GM19455 (cell line): ENCODE results near the gene SPOP.

Source experiments
- ATAC-seq: cut with Tn5 transposase; IDR thresholded peaks from one replicate; pipeline ENCODE4 v1.9.1; 2021; ENCODE audit not compliant: unreplicated experiment

SPOP gene

DNA sequence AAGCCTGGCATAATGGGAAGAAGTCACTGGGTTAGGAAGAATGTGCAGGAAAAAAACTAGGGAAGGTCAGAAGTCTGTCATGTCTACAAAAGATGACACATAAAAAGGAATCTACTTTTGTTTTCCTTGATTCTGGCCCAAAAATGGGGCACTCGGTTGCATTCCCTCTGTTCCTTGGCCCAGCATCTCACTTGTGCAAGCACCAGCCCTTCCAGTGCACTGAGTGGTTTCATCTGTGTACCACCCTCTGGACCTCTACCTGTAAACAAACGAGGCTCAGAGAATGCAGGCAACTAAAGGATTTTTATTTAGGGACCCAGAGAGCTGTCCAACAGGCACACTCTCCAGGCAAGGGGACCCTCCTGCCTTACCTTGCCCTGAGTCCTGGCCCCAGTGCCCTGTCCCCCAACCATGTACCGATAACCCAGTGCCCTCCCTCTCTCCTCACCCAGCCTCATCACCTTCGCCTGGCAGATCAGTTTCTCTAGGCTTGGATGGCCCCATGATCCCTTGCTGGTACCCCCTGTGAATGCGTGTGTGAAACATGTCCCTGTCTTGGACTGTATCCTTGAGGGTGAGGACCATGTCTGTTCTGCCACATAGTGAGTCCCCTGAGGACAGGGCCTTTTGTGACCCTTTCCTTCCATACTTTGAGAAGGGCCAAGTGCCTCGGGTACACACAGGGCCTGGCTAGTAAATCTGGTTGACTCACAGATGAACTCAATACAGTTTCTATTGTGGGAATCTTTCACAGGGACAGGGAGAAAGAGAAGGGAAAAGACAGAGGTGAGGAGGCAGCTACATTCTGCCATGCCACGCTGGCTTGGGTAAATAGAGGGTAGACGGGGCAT is 88.9 kb downstream of the SPOP start:
- no peak for ATAC-seq

DNA sequence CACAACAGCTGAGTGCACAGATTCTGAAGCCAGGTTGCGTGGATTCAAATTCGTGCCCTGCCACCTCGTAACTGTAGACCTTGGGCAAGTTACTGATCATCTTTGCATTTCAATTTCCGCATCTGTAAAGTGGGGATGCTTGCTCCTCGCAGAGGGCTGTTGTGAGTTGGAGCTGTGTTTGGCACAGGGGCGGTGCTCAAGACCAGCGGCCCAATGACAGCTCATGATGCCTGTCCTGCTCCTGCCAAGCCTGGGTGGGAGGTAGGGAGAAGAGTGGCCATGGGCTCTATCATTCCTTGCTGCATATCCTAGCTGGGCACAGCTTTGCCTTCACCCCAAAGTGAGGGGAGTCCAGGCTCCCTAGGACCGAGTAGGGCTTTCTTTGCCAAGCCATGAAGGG is 89.6 kb downstream of the SPOP start:
- no peak for ATAC-seq

DNA sequence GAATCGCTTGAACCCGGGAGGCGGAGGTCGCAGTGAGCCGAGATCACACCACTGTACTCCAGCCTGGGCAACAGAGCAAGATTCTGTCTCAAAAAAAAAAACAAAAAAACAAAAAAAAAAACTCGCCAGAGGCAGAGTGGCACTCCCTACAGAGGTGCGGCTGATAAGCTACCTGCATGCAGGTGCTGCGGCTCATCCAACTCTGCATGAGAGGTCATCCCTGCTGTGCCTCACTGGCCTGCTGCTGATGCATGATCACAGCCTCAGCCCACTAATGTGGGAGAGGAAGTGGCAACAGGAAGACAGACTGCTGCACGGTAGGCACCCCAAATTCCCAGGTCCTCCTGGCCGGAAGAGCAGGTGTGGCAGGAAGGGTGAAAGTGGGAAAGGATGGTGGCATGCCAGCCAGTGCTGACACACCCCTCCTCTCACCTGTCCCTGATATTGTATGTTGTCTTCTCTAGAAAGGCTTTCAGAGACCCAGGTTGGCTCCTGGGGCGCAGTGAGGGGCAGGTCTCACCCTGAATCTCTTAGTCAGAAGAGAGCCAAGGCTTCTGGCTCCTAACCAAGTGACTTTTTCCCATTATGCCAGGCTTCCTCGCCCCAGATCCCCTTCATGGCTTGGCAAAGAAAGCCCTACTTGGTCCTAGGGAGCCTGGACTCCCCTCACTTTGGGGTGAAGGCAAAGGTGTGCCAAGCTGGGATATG is 90.4 kb downstream of the SPOP start:
- no peak for ATAC-seq

DNA sequence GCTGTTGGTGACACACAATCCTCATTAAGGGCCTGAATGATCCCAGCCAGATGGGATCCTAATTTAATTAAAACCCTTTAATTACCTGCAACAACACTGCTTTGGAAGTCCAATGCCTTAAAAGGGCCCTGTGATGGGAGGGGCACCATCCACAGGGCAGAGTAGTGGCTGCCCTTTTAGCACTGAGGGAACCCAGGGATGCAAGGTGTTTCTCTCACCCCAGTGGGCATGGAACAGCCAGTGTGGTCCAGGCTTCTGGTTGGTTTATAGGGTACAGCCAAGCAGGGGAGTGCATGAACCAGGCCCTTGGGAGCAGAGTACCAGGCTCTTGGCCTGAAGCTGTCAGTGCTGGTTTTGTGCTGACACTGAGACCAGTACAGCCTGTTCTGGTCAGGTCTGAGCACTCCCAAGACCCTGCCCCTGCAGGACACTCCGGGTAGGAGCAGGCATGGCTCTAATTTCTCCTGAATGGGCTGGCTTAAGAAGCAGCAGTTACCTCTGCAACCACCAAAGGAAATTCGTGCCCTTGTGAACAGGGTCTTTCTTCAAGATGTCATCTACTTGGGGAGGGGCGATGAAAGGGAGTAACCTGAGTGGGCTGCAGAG is 92.4 kb downstream of the SPOP start:
- no peak for ATAC-seq

DNA sequence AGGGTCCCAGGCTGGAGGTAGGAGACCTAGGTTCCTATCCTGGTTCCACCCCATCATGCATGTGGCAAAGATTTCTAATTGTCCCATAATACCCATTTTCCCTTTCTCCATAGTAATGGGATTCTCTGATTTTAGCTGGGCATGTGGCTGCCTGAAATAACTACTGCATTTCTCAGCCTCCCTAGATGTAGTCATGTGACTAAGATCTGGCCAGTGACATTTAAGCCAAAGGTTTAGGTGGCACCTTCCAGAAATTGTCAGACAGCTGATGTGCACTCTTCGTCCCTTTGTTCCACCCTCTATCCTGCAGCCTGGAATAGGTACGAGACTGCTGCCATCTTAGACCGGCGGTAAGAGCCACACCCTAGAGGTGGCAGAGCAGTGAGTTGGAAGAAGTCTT is 94.0 kb downstream of the SPOP start:
- ATAC-seq = no peak

DNA sequence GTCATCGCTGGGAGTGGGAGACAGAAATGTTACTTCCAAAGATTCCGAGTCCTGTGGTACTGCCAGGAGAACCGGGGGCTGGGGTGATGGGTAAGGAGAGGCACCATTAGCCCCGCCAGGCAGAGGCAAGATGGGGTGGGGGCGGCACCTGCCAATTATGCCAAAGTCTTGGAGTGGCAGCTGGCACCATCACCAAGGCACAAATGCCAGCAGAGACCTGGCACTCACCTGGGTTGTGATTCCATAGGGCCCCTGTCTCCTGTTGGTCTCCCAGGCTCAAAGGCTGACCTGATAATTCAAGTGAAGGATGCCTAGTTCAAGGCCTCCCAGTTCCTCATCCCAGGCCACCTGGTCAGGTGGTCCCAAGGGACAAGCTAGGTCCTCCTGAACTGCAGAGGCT is 94.7 kb downstream of the SPOP start:
- no peak for ATAC-seq

DNA sequence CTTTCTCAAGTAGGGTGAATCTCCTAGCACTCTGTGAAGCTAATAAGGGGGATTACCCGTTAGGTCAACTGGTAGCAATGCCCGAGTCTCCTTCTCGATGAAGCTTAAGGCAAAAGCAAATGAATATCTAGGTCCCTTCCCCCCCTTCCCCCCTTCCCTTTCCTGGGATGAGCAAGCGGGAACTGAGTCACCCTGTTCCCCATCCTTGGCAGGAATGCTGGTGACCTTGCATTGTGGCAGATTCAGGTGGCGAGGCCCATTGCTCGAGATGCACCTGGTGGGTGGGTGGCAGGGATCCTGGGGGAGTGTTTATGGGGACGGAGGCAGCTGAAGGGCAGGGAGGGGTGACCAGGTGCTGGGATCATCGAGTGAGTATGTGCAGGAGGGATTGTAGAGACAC is 95.1 kb downstream of the SPOP start:
- ATAC-seq = no peak

DNA sequence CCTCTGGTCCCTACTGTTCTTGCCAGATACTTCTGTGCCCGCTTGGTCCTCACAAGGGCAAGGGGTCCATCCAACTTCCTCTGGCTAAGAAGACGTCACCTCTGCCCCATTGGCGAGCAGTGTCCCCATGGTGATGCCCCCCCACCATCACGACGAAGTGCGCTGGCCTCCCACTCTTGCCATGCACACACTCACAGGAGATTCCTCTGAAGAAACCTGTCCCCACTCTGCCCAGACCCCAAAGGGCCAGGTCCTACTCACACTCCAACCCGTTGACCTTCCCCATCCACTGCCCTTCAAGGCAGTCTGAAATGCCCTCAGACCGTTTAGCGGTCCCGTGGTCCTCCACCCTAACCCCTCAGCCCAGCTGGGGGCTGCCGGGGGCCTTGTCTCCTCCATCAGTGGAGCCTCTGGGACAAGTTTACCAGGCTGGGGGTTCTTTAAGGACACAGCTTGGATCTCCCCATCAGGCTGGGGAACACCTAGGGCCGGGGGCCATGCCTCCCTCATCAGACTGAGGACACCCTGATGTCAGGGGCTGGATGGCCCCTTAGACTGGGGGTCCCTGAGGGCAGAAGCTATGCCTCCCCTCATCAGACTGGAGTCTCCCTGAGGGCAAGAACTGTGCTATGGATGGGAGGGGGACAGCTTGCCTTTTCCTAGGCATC is 95.7 kb downstream of the SPOP start:
- ATAC-seq = no peak

DNA sequence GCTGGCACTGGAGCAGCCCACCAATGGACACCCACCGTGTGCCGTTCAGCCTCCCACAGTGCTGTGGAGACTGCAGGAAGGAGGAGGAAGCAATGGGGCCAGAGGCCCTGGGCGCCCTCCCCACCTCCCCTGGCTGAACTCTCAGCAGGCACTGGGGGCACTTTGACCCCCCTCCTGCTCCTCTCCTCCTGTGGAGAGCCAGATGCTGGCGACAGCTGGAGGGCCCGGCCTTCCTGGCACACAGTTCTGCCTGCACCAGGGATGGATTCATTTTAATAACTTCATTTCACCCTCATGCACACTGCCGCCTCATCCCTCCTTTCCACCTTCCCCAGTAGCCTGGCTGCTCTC is 96.3 kb downstream of the SPOP start:
- ATAC-seq = no peak

DNA sequence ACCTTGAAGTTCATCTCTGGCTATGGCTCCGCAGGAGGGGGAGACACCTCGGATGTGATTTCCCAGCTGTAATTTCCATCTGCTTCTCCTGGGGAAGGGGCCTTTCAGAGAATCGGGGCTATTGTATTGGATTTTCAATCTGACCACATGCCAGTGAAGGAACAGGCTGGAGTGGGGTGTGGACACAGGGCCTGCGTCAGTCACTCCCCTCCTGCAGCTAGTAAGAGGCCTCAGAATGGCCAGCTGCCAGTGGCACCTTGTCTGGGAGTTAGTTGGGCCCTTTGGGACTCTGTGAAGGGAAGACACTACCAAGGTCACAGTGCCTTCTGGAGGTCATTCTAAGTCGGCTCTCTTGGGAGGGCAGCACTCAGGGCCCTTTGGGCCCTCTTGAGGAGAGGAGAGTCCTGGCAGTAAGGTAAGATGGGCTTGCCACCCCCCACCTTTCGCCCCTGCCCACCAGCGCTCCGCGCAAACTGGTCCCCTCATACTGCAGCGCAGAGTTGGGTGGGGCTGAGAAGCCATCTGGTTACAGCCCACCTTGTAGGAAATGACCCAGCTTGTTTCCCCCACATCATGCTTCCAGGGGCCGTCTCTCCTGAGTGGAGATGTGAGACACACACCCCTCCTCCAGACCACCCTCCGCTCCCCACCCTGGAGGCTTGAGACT is 96.8 kb downstream of the SPOP start:
- no peak for ATAC-seq

DNA sequence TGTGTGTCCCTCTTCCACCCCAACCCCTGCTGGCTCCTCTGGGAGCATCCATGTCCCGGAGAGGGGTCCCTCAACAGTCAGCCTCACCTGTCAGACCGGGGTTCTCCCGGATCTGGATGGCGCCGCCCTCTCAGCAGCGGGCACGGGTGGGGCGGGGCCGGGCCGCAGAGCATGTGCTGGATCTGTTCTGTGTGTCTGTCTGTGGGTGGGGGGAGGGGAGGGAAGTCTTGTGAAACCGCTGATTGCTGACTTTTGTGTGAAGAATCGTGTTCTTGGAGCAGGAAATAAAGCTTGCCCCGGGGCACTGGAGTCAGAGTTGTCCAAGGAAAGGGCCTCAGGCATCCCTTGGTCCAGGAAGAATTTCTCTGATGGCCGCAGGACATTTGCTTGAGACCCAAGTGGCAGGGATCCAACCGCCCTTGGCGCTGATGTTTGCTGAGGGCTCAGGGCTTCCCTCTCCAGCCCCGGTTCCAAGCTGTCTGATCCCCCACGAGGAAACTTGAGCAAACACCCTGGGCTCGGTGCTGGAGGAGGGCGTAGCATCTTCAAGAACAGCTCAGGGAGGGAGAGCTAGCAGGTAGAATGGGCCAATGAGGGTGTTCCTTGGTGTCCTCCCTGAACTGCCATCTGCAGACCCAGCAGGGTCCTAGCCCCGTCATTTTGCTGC is 97.7 kb downstream of the SPOP start:
- no peak for ATAC-seq

DNA sequence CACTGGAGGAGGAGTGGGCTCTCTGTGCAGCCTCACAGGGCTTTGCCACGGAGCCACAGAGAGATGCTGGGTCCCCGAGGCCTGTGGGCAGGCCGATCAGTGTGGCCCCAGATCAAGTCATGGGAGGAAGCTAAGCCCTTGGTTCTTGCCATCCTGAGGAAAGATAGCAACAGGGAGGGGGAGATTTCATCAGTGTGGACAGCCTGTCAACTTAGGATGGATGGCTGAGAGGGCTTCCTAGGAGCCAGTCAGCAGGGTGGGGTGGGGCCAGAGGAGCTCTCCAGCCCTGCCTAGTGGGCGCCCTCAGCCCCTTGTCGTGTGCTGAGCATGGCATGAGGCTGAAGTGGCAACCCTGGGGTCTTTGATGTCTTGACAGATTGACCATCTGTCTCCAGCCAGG is 98.4 kb downstream of the SPOP start:
- no peak for ATAC-seq

DNA sequence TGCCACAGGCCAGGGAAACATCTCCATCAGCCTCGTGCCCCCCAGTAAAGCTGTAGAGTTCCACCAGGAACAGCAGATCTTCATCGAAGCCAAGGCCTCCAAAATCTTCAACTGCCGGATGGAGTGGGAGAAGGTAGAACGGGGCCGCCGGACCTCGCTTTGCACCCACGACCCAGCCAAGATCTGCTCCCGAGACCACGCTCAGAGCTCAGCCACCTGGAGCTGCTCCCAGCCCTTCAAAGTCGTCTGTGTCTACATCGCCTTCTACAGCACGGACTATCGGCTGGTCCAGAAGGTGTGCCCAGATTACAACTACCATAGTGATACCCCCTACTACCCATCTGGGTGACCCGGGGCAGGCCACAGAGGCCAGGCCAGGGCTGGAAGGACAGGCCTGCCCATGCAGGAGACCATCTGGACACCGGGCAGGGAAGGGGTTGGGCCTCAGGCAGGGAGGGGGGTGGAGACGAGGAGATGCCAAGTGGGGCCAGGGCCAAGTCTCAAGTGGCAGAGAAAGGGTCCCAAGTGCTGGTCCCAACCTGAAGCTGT is 98.9 kb downstream of the SPOP start:
- ATAC-seq = no peak

DNA sequence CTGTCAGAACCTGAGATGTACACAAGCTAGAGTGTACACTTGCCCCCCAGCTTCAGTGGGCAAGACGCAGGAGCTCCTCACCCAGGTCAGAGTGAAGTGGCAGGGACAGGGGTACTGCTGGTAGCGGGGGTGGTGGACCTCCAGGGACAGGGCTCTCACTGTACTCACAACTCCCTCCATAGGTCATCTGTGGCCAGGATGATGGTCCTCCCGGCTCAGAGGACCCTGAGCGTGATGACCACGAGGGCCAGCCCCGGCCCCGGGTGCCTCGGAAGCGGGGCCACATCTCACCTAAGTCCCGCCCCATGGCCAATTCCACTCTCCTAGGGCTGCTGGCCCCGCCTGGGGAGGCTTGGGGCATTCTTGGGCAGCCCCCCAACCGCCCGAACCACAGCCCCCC is 99.5 kb downstream of the SPOP start:
- ATAC-seq = no peak

DNA sequence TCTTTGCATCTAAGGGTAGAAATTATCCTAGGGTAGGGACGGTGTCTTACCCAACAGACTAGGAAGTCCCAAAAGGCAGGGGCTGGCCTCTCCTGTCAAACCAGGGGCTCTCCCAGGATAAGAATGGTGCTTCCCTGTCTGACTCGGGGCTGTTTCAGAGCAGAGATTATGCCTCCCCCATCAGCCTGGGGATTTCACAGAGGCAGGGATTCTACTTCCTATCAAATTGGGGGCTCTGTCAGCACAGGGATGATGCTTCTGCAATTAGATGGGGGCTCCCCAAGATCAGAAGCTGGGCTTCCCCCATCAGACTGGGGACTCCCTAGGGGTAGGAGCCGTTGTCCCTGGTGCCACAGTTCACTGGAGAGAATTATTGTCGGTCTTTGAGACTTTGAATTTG is 99.9 kb downstream of the SPOP start:
- no peak for ATAC-seq

DNA sequence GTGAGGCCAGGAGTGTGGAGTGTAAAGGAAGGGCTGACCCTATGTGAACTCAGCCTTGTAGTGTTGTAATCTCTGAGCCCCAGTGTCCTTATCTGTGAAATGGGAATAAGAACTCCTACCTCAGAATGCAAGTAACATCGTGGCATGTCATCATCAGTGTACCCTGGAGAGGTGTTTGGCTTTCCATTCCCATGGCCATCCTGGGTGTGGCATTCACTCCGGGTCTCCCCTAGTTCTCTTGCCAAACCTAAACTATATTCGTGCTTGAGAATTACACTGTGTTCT is 100.3 kb downstream of the SPOP start:
- no peak for ATAC-seq

DNA sequence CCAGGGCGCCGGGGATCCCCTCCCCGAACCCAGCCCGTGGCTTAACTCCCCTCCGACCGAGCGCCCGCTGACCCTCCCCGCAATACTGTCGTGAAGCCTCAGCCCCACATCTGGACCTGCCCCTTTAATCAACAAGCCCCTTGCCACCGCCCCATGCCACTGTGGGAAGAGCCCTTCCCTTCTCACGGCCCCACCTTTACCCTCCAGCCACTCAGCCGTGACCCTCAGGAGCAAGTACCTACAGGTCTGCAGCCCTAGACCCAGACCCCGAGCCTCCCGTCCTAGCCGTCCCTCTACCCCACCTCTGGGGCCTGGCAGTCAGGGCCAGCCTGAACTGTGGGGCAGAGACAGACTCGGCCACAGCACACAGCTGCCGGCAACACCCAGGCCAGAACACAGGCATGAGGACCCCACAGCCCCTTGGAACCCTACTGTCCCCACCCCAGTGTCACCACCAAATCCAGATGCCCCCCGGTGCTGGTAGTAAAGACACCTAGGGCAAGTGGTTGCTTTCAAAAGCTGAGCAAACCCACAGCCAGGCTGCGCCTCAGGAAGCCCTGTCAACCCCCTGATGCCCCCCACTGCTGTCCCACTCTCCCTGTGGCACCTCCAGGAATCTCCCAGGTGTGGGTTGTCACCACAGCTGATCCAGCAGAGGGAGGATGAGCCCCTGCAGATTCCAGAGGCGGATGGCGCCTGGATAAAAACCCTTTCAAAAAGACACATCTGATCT is 100.8 kb downstream of the SPOP start:
- ATAC-seq = no peak

DNA sequence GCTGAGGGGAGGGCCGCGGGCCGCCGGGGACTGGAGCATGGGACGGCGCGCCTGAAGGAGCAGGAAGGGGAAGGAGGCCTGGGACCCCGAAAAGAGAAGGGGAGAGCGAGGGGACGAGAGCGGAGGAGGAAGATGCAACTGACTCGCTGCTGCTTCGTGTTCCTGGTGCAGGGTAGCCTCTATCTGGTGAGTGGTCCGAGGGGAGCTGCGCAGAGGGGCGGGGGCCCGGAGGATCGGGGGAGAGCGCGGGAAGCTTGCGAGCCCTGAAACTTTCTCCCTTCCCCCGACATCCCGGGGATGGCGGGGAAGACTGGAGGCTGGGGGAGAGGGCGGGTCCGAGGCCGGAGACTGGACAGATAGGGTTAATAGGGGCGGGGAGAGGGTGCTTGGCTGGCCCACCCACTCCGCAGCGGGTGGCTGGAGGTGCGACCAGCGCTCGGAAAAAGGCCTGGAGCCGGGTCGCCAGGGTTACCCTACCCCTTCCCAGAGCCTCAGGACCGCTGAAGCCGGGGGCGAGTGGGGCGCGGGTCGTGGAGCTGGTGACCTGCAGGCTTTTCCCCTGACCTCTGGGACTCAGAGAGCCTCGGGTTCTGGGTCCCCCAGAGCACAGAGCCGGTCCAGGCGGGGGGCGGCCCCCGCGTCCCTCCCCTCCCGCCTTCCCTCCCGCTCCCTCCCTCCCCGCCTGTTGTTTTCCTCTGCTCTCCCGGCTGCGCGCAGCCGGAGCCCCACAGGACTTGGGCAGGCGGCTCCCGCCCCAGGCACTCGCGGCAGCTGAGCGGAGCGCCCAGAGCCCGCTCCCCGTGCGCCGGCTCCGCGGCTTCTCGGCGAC is 101.6 kb downstream of the SPOP start:
- no peak for ATAC-seq

DNA sequence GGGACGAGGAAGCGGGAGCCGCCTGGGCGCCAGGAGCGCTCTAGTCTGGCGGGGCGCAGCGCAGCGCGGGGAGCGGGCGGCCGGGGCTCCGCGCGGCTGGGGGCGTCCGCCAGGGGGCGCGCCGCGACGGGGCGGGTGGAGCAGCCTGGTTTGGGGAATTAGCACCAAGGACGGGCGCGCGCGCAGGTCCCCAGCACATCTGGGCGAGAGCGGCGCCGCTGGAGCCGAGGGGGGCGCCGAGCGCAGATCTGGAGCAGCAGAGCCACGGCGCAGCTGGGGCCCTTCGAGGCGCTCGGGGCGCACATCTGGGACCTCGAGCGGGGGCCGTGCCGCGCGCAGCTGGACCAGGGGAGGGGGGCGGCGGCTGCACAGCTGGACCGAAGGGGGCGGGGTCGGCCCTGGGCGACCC is 102.2 kb downstream of the SPOP start, which contains the start of gene NXPH3:
NXPH3 (plus strand) TSS at position 193 of the 409 bp plus-strand sequence. CDS start 349 bp downstream, outside the sequence.
- peak; percentile 64 for ATAC-seq
